Measurements from ENCODE around the gene SRGN. TPM values are rescaled to one million over a fixed set of nuclear protein-coding genes. Genes with fewer than 3 reads are reported as not detected.
"Not testable (repeated sequence)": the region's sequence is repeated elsewhere in the genome, so short reads cannot be mapped to it uniquely, and the experiment has no call there.

SRGN gene
- total RNA-seq, 1 donor from 2014 or later: 57.1 TPM

GRCh38 chr10:69141304-69141703 is 53.4 kb downstream of the SRGN start:
- no peak for DNase-seq (ENCODE audit: low spot score)

DNA sequence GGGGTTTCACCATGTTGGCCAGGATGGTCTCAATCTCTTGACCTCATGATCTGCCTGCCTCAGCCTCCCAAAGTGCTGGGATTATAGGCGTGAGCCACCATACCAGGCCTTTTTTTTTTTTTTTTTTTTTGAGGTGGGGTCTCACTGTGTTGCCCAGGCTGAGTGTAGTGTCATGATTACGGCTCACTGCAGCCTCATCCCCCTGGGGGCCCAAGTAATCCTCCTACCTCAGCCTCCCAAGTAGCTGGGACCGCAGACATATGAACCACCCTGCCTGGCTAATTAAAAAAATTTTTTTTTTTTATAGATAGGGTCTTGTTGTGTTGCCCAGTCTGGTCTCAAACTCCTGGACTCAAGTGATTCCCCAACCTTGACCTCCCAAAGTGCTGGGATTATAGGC is 54.2 kb downstream of the SRGN start:
- DNase-seq (ENCODE audit: low spot score): not testable (repeated sequence)

GRCh38 chr10:69142983-69143382 is 55.1 kb downstream of the SRGN start:
- no peak for DNase-seq (ENCODE audit: low spot score)

- DNase-seq (ENCODE audit: low spot score): no peak
Observed at GRCh38 chr10:69145329-69145728, 57.4 kb downstream of the SRGN start.

GRCh38 chr10:69145864-69146263 is 58.0 kb downstream of the SRGN start:
- no peak for DNase-seq (ENCODE audit: low spot score)

DNA sequence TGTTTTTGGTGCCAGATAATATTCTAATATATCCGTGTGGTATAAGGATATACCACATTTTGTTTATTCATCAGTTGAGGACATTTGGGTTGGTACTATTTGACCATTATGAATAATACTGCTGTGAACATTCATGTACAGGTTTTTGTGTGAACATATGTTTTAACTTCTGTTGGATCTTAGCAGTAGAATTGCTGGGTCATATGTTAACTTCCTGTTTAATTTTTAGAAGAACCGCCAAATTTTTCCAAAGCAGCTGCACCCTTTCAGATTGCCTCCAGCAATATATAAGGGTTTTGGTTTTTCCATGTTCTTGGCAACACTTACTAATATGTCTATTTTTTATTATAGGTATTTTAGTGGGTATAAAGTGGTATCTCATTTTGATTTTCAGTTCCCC is 58.9 kb downstream of the SRGN start:
- no peak for DNase-seq (ENCODE audit: low spot score)

DNA sequence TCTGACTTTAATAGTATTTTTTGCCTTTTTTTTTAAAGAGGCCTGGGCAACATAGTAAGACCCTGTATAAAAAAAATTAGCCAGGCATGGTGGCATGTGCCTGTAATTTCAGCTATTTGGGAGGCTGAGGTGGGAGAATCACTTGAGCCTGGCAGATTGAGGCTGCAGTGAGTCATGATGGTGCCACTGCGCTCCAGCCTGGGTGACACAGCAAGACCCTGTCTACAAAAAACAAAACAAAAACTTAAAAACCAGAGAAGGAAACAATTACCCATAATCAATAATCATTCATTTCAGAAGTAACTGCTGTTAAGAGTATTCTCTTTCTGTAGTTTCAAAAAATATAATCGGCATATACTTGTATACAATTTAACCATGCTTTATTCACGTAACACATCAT is 64.1 kb downstream of the SRGN start:
- DNase-seq (ENCODE audit: low spot score): no peak

DNA sequence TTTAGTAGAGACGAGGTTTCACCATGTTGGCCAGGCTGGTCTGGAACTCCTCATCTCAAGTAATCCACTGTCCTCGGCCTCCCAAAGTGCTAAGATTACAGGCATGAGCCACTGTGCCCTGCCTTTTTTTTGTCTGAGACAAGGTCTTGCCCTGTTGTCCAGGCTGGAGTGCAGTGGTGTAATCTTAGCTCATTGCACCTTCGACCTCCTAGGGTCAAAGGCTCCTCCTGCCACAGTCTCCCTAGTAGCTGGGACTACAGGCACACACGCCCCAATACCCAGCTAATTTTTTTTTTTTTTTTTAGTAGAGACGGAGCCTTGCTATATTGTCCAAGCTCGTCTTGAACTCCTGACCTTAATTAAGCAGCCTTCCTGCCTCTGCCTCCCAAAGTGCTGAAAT is 65.3 kb downstream of the SRGN start:
- no peak for DNase-seq (ENCODE audit: low spot score)

Other genes starting within 250 kb of the SRGN start
- 63.1 TPM for gene DDX50, start 186.8 kb upstream of the SRGN start, total RNA-seq (ENCODE audit: insufficient read depth, low replicate concordance)
- gene DDX21, start 131.9 kb upstream of the SRGN start, total RNA-seq (ENCODE audit: insufficient read depth, low replicate concordance): 33.5 TPM
- gene KIFBP, start 99.3 kb upstream of the SRGN start, total RNA-seq (ENCODE audit: insufficient read depth, low replicate concordance): 23.6 TPM
- gene VPS26A, start 36.1 kb downstream of the SRGN start, total RNA-seq (ENCODE audit: insufficient read depth, low replicate concordance): 26.2 TPM
- gene SUPV3L1, start 92.1 kb downstream of the SRGN start, total RNA-seq (ENCODE audit: insufficient read depth, low replicate concordance): 15.9 TPM
- gene HKDC1, start 132.2 kb downstream of the SRGN start, total RNA-seq (ENCODE audit: insufficient read depth, low replicate concordance): not detected
- 57.3 TPM for gene HK1, start 190.4 kb downstream of the SRGN start, total RNA-seq (ENCODE audit: insufficient read depth, low replicate concordance)